Heart right ventricle (tissue), 16 donors: ENCODE data around the gene MSANTD1. TPM values are rescaled to one million over a fixed set of nuclear protein-coding genes. Genes with fewer than 3 reads are reported as not detected.
A peak's percentile ranks its signal among the peaks of the same experiment; 100 is the strongest.

Experiments
- ATAC-seq, 8 donors: fragments of 200-7000 bp; cut with Tn5 transposase; one replicate each; pipeline ENCODE4 v1.9.1; 2020; ENCODE audit warnings: mild to moderate bottlenecking in 8 of 8, moderate library complexity in 8 of 8, moderate number of reproducible peaks in 1 of 8
- DNase-seq, 2 donors: peaks; one replicate each; pipeline ENCODE4 v3.0.0-alpha.2; 2020
- H3K27ac ChIP-seq, 10 donors: fragments of 200-600 bp; sonication (generic) in 2 of 10; one replicate each; pipeline versions ENCODE4 v1.5.0 to v1.8.0; 2020 to 2022; ENCODE audit warnings: mild to moderate bottlenecking in 3 of 10
- H3K27me3 ChIP-seq, 7 donors: fragments of 200-600 bp; one replicate each; pipeline ENCODE4 v1.8.0; 2021 to 2022; ENCODE audit warnings: mild to moderate bottlenecking in 2 of 7
- H3K36me3 ChIP-seq, 9 donors: fragments of 200-600 bp; sonication (generic) in 1 of 9; one replicate each; pipeline versions ENCODE4 v1.5.0 to v1.8.0; 2020 to 2022; ENCODE audit warnings: mild to moderate bottlenecking in 2 of 9
- H3K4me1 ChIP-seq, 9 donors: fragments of 200-600 bp; sonication (generic) in 1 of 9; one replicate each; pipeline versions ENCODE4 v1.5.0 to v1.8.0; 2020 to 2022; ENCODE audit warnings: mild to moderate bottlenecking in 4 of 9
- H3K4me3 ChIP-seq, 10 donors: fragments of 200-600 bp; sonication (generic) in 2 of 10; one replicate each; pipeline versions ENCODE4 v1.5.0 to v1.8.0; 2020 to 2022; ENCODE audit warnings: mild to moderate bottlenecking in 7 of 10, moderate library complexity in 2 of 10
- H3K9me3 ChIP-seq, 11 donors: fragments of 200-600 bp in 10 of 11; sonication (generic) in 2 of 11; one replicate each; pipeline versions ENCODE4 v1.5.0 to v1.8.0; 2013 to 2022; ENCODE audit warnings: mild to moderate bottlenecking in 2 of 11, control low read depth in 1 of 11, moderate library complexity in 1 of 11
- CTCF ChIP-seq, 9 donors: fragments of 200-600 bp; sonication (generic) in 2 of 9; IDR thresholded peaks; one replicate each; pipeline versions ENCODE4 v1.5.0 to v1.8.0; 2021 to 2022; ENCODE audit warnings: antibody characterized with exemption in 9 of 9, mild to moderate bottlenecking in 5 of 9, moderate library complexity in 1 of 9
- WGBS, 2 donors: extraction: QIAGEN DNeasy Blood & Tissue Kit; methylation state at CpG; one replicate each; pipeline ENCODE4 v1.1.7; 2013; ENCODE audit warnings: inconsistent platforms in 1 of 2; 5-methylcytosine and 5-hydroxymethylcytosine counted together
- intact Hi-C, 10 donors: fragments of 100-400 bp; cut with DNase I; formaldehyde crosslinking; loops; one replicate each; pipeline versions ENCODE4 v1.11.1 to v1.14.2; 2022
- polyA plus RNA-seq, 2 donors: library from polyadenylated mRNA; stranded (reverse); fragments of 200-250 nt; gene quantifications; one replicate each; pipeline ENCODE4 v1.2.3, GENCODE V29; 2013
- total RNA-seq, 10 donors: library from RNA; stranded (reverse); fragmentation: NEBNext Ultra II Directional in 3 of 10; extraction: Animal tissue kit (Norgen Biotek cat#: 25700) in 3 of 10; gene quantifications; one replicate each; pipeline versions ENCODE4 v1.2.1 to v1.2.4, GENCODE V29; 2021 to 2023
- donor health status: Arrhythmogenic right ventricular cardiomyopathy.
- donor health status: ischemic (EF 13 %, LVEDD 7.1; RV severe dilation, severe dysfunction).
- donor health status: healthy with polysubstance abuse.
- donor health status: DM: no; HTN: yes; CAD: no.
- donor health status: DM: no; HTN: no; CAD: no.
- donor health status: ischemic (EF 25% LVEDD 6.9; RV normal size, moderate dysfunction).
- donor health status: ischemic (EF 25% LVEDD 5.7; RV mildly dilated, moderate dysfunction).
- donor health status: healthy.
- donor health status: DM: yes; HTN: yes; CAD: no.
- donor health status: Ischemic cardiomyopathy.
- donor health status: ischemic (EF 35%, LVEDD 5.7; RV mildly dilated, moderate dysfunction).
- donor health status: nonischemic (EF 11% LVEDD 7.7; RV severe dilation, severe dysfunction).
- donor health status: DM: yes; HTN: yes; CAD: no.
- donor health status: PGD.
- donor health status: ischemic (EF 29% LVEDD 5.4; RV normal size, mild dysfunction).
- donor health status: nonischemic (EF 23%, LVEDD 6.1; RV moderate dilation, normal function).

Gene MSANTD1
- total and polyA plus RNA-seq, 12 donors, result 0.25 to 1.2 (median 0.41) TPM

- no peak for TF ChIP-seq CTCF (IDR thresholded peaks at IDR 0.05)
- no peak for DNase-seq
- Histone ChIP-seq H3K27ac (peak overlapping the region in 2 of 10 donors; percentile 42 to 78), H3K27me3 (no peaks in the 10 kb centered on the region), H3K9me3 (no peaks in the 10 kb centered on the region), H3K4me3 (no peak overlapping the region), H3K36me3 (peaks cover 0 to 81% (median 23%) of the 10 kb centered on the region in 9 donors), H3K4me1 (peaks cover 0 to 35% (median 0%) of the 10 kb centered on the region in 9 donors)
- WGBS, 2 donors, result 81 to 83% methylated on average over 11 of the region's 11 CpGs
- intact Hi-C loops, result no loop called here
- peak in 3 of 8 donors; percentile 8 to 57 (median 47) for ATAC-seq
Observed at GRCh38 chr4:3201718-3202702, 46.9 kb upstream of the MSANTD1 start.

GRCh38 chr4:3202836-3203820 is 45.8 kb upstream of the MSANTD1 start:
- 79 to 81% methylated on average over 22 of the region's 22 CpGs for WGBS, 2 donors
- Histone ChIP-seq H3K27me3 (no peaks in the 10 kb centered on the region), H3K27ac (peak overlapping the region in 3 of 10 donors; percentile 20 to 77 (median 42)), H3K4me3 (peak overlapping the region in 1 of 10 donors; percentile 13), H3K4me1 (peaks cover 0 to 40% (median 6%) of the 10 kb centered on the region in 9 donors), H3K9me3 (no peaks in the 10 kb centered on the region), H3K36me3 (peaks cover 0 to 82% (median 18%) of the 10 kb centered on the region in 9 donors)
- no peak for ATAC-seq
- TF ChIP-seq CTCF (IDR thresholded peaks at IDR 0.05), result no peak
- intact Hi-C loops, result no loop called here
- no peak for DNase-seq

GRCh38 chr4:3203971-3204431 is 45.0 kb upstream of the MSANTD1 start:
- Histone ChIP-seq H3K27ac (peak overlapping the region in 5 of 10 donors; percentile 10 to 77 (median 20)), H3K27me3 (no peaks in the 10 kb centered on the region), H3K4me3 (no peak overlapping the region), H3K36me3 (peaks cover 0 to 82% (median 21%) of the 10 kb centered on the region in 9 donors), H3K9me3 (no peaks in the 10 kb centered on the region), H3K4me1 (peaks cover 0 to 40% (median 6%) of the 10 kb centered on the region in 9 donors)
- peak in 5 of 8 donors; percentile 6 to 67 (median 31) for ATAC-seq
- no peak for TF ChIP-seq CTCF (IDR thresholded peaks at IDR 0.05)
- no peak for DNase-seq
- intact Hi-C loops, result no loop called here
- WGBS, 2 donors, result 74 to 79% methylated on average over 8 of the region's 8 CpGs

GRCh38 chr4:3205995-3206394 is 43.0 kb upstream of the MSANTD1 start:
- Histone ChIP-seq H3K4me1 (peaks cover 0 to 38% (median 6%) of the 10 kb centered on the region in 9 donors), H3K9me3 (no peaks in the 10 kb centered on the region), H3K36me3 (peaks cover 0 to 82% (median 27%) of the 10 kb centered on the region in 9 donors), H3K4me3 (no peak overlapping the region), H3K27me3 (no peaks in the 10 kb centered on the region), H3K27ac (no peak overlapping the region)
- intact Hi-C loops, result no loop called here
- no peak for TF ChIP-seq CTCF (IDR thresholded peaks at IDR 0.05)
- 94 to 95% methylated on average over 11 of the region's 11 CpGs for WGBS, 2 donors
- DNase-seq (no peak), ATAC-seq (no peak)
